SKM-1 treated with dmso at 0.1 percent for 144 hours (cell line): ENCODE results near the gene OR4M1.
"Not testable (repeated sequence)": the region's sequence is repeated elsewhere in the genome, so short reads cannot be mapped to it uniquely, and the experiment has no call there.

Experiments
- DNase-seq: peaks from one replicate; lab custom pipeline; 2025; ENCODE audit not compliant: unreplicated experiment; lab: John Stamatoyannopoulos, UW

OR4M1 gene

DNA sequence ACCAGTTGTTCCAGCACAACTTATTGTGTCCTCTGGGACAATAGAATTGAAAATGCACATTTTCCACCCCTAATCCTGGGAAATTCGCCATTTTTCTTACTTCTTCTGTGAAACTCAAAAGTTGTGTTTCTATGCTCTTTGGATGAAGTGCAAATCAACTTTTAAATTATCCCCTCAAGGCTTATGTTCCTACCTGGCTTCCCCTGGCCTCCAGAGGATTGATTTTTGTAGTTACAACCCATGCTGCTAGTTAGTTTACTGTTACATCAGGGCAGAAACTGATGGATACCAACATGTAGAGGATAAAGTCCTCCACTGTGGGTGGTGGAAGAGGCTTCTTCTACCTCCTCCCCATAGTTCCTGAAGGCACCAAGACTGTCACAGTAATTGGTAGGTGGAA, at the start of gene OR4M1:
OR4M1 (plus strand) TSS at position 301 of the 400 bp plus-strand sequence. CDS start 6,819 bp downstream, outside the sequence.
- not testable (repeated sequence) for DNase-seq

GRCh38 chr14:19729359-19729758, 43.9 kb upstream of the OR4M1 start:
- no peak for DNase-seq

DNA sequence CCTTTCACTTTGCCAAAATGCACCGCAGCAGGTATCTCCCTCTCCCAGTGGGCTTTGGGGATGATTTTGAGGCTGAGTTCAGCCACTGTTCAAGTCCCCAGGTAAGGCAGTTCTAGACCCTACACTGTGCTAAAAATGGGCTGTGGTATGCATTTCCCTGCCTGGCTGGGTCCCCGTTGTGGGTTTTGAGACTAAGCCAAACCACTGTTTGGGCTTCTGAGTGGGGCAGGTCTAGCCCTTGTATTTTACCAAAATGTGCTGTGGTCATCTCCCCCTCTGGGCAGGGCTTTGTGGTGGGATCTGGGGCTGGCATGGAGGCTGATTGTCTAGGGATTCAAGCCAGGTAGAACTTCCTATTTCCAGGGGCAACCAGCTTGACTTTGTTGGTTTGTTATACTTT, 43.5 kb upstream of the OR4M1 start:
- DNase-seq, result no peak

DNA sequence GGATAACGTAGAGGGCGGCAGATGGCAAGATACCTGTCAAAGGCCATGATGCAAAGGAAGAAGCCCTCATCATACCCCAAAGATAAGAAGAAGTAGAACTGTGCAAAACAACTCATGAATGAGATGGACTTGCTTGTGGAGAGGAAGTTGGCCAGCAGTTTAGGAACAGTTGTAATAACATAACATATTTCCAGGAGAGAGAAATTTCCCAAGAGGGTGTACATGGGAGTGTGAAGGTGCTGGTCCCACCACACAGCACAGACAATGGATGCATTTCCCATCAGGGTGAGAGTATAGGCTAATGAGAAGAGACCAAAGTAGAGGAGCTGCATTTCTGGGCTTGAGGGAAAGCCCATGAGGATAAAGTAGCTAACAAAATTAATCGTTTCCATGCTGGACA, 39.4 kb upstream of the OR4M1 start:
- not testable (repeated sequence) for DNase-seq

- DNase-seq, result no peak
Measured at GRCh38 chr14:19743256-19743655, 30.0 kb upstream of the OR4M1 start, which contains the start of gene OR4Q3. TSS of gene OR4Q3 (plus strand) at chr14:19743571.

- not testable (repeated sequence) for DNase-seq
Measured at GRCh38 chr14:19752316-19752715, 21.0 kb upstream of the OR4M1 start.

DNA sequence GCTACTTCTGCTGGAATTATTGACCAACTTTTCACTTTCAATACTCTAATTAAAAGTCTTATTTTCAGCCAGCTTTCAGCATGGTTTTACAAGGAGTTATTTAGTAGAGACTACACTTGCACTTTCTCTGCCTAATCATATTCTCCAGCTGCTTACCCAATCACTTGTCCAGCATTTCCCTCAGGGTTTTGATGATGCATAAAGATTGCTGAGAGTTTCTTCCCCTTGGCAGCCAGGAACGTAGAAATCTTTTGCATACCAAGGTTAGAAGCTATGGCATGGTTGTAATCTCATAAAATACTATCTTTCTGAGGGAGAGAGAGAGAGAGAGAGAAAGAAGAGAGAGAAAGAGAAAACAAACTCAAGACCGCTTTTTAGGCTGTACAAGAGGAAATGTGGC, 19.1 kb upstream of the OR4M1 start:
- DNase-seq, result no peak

- not testable (repeated sequence) for DNase-seq
Measured at GRCh38 chr14:19771491-19771890, 1.8 kb upstream of the OR4M1 start.

DNA sequence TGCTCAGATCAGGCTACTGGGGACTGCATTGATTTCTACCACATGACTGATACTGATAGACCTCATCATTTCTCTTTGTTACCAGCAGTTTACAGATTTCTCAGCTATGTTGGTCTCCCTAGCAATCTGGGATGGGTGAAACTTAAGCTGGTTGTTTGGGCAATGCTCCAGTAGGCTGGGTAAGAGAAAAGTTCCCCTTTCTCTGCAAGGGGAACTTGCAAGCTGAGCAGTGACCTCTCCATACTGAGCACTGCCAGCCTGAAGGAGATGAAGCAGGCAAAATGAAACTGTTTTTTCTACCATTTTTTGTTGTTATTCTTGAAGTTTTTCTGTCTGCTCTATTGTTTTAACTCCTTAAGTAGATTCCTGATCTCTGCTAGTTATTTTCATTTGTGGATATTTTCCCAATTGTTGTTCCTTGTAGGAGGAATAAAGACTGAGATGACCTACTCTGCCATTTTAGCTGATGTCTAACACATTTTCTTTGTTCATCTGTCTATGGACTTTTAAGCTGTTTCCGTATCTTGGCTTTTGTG, 1.3 kb upstream of the OR4M1 start:
- DNase-seq, result peak; percentile 30

DNA sequence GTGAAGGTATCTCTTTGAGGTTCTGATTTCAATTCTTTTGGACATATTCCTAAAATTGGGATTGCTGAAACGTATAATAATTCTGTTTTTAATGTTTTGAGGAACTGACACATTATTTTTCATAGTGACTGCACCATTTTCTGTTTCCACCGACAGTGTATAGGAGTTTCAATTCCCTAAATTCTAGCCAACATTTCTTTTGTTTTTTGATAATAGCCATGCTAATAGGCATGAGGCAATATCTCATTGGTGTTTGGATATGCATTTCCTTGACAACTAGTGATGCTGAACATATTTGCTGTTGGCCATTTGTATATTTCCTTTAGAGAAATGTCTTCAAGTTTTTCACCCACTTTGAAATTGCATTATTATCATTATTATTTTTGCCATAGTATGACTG, 850 bp upstream of the OR4M1 start:
- peak; percentile 19 for DNase-seq

GRCh38 chr14:19775587-19775986, 2.3 kb downstream of the OR4M1 start:
- DNase-seq, result no peak

GRCh38 chr14:19785848-19786247, 12.5 kb downstream of the OR4M1 start:
- DNase-seq, result not testable (repeated sequence)

DNA sequence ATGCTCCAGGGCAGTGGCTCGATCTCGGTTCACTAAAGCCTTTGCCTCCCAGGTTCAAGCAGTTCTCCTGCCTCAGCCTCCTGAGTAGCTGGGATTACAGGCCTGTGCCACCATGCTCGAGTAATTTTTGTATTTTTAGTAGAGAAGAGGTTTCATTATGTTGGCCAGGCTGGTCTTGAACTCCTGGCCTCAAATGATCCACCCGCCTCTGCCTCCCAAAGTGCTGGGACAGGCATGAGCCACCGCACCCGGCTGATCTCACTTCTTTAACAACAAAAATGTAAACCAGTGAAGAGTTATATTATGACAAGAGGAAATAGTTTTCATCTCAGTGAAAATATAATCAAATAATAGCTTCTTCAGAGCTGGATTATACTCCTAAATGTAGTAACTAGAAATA, 14.0 kb downstream of the OR4M1 start:
- not testable (repeated sequence) for DNase-seq

DNA sequence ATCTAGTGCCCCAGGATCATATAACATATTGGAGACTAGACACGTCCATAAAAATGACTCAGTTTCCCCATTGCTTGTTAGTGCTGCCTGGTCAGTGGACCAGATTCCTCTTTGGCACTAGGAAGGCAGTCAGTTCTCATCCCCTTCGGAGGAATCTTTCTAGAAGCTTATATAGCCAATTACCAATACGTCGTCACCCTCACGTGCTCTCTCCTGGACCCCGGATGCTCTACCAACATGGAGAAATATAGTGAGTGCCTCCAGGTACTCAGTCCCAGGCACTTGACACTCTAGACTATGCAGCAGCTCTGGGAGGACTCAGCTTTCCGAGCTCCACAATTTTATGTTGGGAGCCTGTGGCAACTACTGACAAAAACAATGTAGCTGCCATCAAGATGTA, 14.8 kb downstream of the OR4M1 start:
- not testable (repeated sequence) for DNase-seq

- not testable (repeated sequence) for DNase-seq
Measured at GRCh38 chr14:19796520-19797108, 23.3 kb downstream of the OR4M1 start.

DNA sequence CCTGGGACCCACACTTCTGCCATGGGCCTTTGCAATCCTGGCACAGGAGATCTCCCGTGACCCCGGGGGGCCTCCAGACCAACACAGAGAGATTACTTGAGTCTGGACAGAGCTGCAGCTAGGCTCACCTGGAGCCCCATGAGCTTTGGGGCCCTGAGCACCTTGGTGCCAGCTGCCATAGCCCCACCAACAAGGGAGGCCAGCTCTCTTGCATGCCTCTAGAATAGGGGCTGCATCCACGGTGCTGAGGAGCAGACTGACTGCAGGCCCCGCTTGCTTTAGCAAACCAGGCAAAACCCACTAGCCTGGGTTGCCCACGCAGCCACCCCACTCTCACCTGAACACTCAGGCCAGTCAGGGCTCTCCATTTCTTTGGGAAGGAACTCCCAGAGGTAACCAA, 26.6 kb downstream of the OR4M1 start:
- DNase-seq, result no peak

DNA sequence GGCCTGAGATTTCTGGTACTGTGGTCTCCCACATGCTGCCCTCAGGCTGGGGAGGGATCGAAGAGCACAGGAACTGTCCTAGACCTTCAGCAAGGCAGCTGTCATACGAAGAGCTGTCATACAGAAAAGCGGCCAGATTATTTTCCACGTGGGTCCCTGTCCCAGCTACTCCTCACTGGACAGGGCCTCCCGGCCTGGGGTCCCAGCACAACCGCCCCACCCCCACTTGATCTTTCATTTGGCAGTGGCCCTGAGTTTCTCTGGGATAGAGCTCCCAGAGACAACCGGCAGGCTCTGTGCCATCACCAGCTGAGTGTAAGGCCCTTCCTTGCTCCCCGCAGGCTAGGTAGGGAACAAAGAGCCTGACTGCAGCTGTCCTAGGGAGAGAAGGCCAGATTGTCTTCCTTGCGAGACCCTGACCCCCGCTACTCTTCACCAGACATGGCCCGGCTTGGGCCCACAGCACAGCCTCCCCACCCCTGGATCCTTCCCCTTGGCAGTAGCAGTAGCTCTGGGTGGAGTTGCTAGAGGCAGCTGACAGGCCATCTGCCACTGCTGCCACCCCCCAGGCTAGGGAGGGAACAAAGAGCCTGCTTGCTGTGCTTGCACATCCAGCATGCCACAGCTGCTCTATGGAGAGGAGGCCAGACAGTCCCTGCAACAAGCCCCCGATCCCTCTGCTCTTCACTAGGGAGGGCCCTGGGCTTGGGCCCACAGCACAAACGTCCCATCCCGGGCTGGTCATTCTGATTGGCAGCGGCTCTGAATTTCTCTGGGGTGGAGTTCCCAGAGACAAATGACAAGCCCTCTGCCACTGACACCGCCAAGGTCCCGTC, 27.2 kb downstream of the OR4M1 start:
- no peak for DNase-seq

GRCh38 chr14:19801118-19801464, 27.8 kb downstream of the OR4M1 start:
- DNase-seq, result no peak

- DNase-seq, result not testable (repeated sequence)
Measured at GRCh38 chr14:19803470-19803869, 30.2 kb downstream of the OR4M1 start, which contains the start of gene OR4N2. TSS of gene OR4N2 (plus strand) at chr14:19803770. CDS start at chr14:19827449, 23,679 bp downstream.

GRCh38 chr14:19813171-19813920, 40.0 kb downstream of the OR4M1 start:
- DNase-seq, result not testable (repeated sequence)

DNA sequence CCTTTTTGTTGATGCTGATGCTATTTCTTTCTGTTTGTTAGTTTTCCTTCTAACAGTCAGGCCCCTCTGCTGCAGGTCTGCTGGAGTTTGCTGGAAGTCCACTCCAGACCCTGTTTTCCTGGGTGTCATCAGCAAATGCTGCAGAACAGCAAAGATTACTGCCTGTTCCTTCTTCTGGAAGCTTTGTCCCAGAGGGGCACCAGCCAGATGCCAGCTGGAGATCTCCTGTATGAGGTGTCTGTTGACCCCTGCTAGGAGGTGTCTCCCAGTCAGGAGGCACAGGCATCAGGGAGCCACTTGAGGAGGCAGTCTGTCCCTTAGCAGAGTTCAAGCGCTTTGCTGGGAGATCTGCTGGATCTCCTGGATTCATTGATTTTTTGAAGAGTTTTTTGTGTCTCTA, 46.6 kb downstream of the OR4M1 start:
- DNase-seq, result not testable (repeated sequence)
